Keratinocyte (primary cell): Measurements from ENCODE around the gene BCL2L12.

Experiments
- CTCF ChIP-seq, 3 experiments: IDR thresholded peaks in 1 of 3; conservative IDR thresholded peaks in 1 of 3; optimal IDR thresholded peaks in 1 of 3; 2 replicates in 2 of 3; 3 replicates in 1 of 3; pipeline versions ENCODE3 to v1.5.1; 2011; ENCODE audit warnings: low read length in 3 of 3, mild to moderate bottlenecking in 3 of 3, moderate library complexity in 2 of 3, control low read depth in 1 of 3, inconsistent platforms in 1 of 3; ENCODE audit not compliant: insufficient read depth in 2 of 3; ENCODE audit errors: extremely low read depth in 1 of 3
- EZH2 ChIP-seq: IDR thresholded peaks from one replicate; pipeline ENCODE4 v1.6.1; 2012; ENCODE audit warnings: inconsistent platforms, mild to moderate bottlenecking, low read length, moderate library complexity

- TF ChIP-seq CTCF (optimal IDR thresholded peaks at IDR 0.05 in 1 of 3, IDR thresholded peaks at IDR 0.05 in 1 of 3, conservative IDR thresholded peaks at IDR 0.05 in 1 of 3; ENCODE audit: extremely low read depth in 1 of 3, insufficient read depth in 2 of 3, low read length in 3 of 3) (no peak), EZH2 (no peak)
Measured at GRCh38 chr19:49662011-49662410, 3.7 kb upstream of the BCL2L12 start.
